SJSA1 (cell line): ENCODE results near the gene INPP5E. TPM values are rescaled to one million over a fixed set of nuclear protein-coding genes. Genes with fewer than 3 reads are reported as not detected.

ENCODE experiments used
- DNase-seq, 2 experiments: peaks; one replicate each; pipeline ENCODE4 v3.0.0-alpha.2; 2015 to 2020; ENCODE audit warnings: low spot score in 2 of 2, low read depth in 1 of 2
- H3K27ac ChIP-seq: fragments of 250-450 bp; sonication (Bioruptor Pico); 2 replicates; pipeline ENCODE4 v1.5.1; 2020; ENCODE audit warnings: mild to moderate bottlenecking, moderate library complexity
- H3K27me3 ChIP-seq: fragments of 250-450 bp; sonication (Bioruptor Pico); replicated peaks from 2 replicates; pipeline ENCODE4 v1.5.1; 2020; ENCODE audit warnings: mild to moderate bottlenecking, moderate library complexity
- H3K36me3 ChIP-seq: fragments of 250-450 bp; sonication (Bioruptor Pico); 2 replicates; pipeline ENCODE4 v1.5.1; 2020; ENCODE audit warnings: mild to moderate bottlenecking
- H3K4me1 ChIP-seq: fragments of 250-450 bp; sonication (Bioruptor Pico); replicated peaks from 2 replicates; pipeline ENCODE4 v1.6.1; 2021; ENCODE audit warnings: mild to moderate bottlenecking
- H3K4me3 ChIP-seq: fragments of 250-450 bp; sonication (Bioruptor Pico); 2 replicates; pipeline ENCODE4 v1.5.1; 2020; ENCODE audit warnings: mild to moderate bottlenecking
- H3K9me3 ChIP-seq: fragments of 250-450 bp; sonication (Bioruptor Pico); replicated peaks from 2 replicates; pipeline ENCODE4 v1.5.1; 2020; ENCODE audit warnings: mild to moderate bottlenecking
- total RNA-seq: library from RNA; depleted of rRNA; stranded (reverse); fragments of >200 nt; shearing (Covaris generic); gene quantifications from 2 replicates; pipeline ENCODE4 v1.2.3, GENCODE V29; 2014

INPP5E gene
- total RNA-seq, 1 experiment from 2014 or later: 10.0 TPM

- Histone ChIP-seq H3K4me1 (no peaks in the 10 kb centered on the region), H3K36me3 (peaks cover 83% of the 10 kb centered on the region), H3K27ac (no peak overlapping the region), H3K9me3 (no peaks in the 10 kb centered on the region), H3K4me3 (no peak overlapping the region), H3K27me3 (no peaks in the 10 kb centered on the region)
- no peak for DNase-seq
Observed at GRCh38 chr9:136445799-136446198, 6.2 kb upstream of the INPP5E start.

GRCh38 chr9:136444102-136444501 is 4.5 kb upstream of the INPP5E start:
- H3K4me1 ChIP-seq: peaks cover 8% of the 10 kb centered on the region
- H3K4me3 ChIP-seq: no peak overlapping the region
- H3K36me3 ChIP-seq: peaks cover 81% of the 10 kb centered on the region
- no peak for DNase-seq
- H3K27me3 ChIP-seq: no peaks in the 10 kb centered on the region
- H3K9me3 ChIP-seq: no peaks in the 10 kb centered on the region
- H3K27ac ChIP-seq: no peak overlapping the region

GRCh38 chr9:136443687-136444086 is 4.0 kb upstream of the INPP5E start:
- H3K27me3 ChIP-seq: no peaks in the 10 kb centered on the region
- H3K27ac ChIP-seq: no peak overlapping the region
- peaks cover 12% of the 10 kb centered on the region for H3K4me1 ChIP-seq
- no peak overlapping the region for H3K4me3 ChIP-seq
- no peaks in the 10 kb centered on the region for H3K9me3 ChIP-seq
- H3K36me3 ChIP-seq: peaks cover 80% of the 10 kb centered on the region
- DNase-seq: no peak

GRCh38 chr9:136443087-136443486 is 3.4 kb upstream of the INPP5E start:
- no peaks in the 10 kb centered on the region for H3K27me3 ChIP-seq
- H3K4me1 ChIP-seq: peaks cover 18% of the 10 kb centered on the region
- H3K27ac ChIP-seq: no peak overlapping the region
- no peak for DNase-seq
- peaks cover 86% of the 10 kb centered on the region for H3K36me3 ChIP-seq
- no peak overlapping the region for H3K4me3 ChIP-seq
- H3K9me3 ChIP-seq: no peaks in the 10 kb centered on the region

GRCh38 chr9:136442265-136442664 is 2.6 kb upstream of the INPP5E start:
- peaks cover 86% of the 10 kb centered on the region for H3K36me3 ChIP-seq
- DNase-seq: no peak
- no peak overlapping the region for H3K27ac ChIP-seq
- H3K27me3 ChIP-seq: no peaks in the 10 kb centered on the region
- H3K9me3 ChIP-seq: no peaks in the 10 kb centered on the region
- no peak overlapping the region for H3K4me3 ChIP-seq
- H3K4me1 ChIP-seq: peaks cover 27% of the 10 kb centered on the region

- peaks cover 86% of the 10 kb centered on the region for H3K36me3 ChIP-seq
- no peak for DNase-seq
- H3K4me3 ChIP-seq: no peak overlapping the region
- H3K27me3 ChIP-seq: no peaks in the 10 kb centered on the region
- peaks cover 28% of the 10 kb centered on the region for H3K4me1 ChIP-seq
- no peak overlapping the region for H3K27ac ChIP-seq
- H3K9me3 ChIP-seq: no peaks in the 10 kb centered on the region
Observed at GRCh38 chr9:136441681-136442245, 2.1 kb upstream of the INPP5E start.

- DNase-seq: no peak
- no peak overlapping the region for H3K4me3 ChIP-seq
- no peaks in the 10 kb centered on the region for H3K9me3 ChIP-seq
- H3K36me3 ChIP-seq: peaks cover 87% of the 10 kb centered on the region
- peaks cover 28% of the 10 kb centered on the region for H3K4me1 ChIP-seq
- no peaks in the 10 kb centered on the region for H3K27me3 ChIP-seq
- no peak overlapping the region for H3K27ac ChIP-seq
Observed at GRCh38 chr9:136441191-136441680, 1.6 kb upstream of the INPP5E start.

- peak overlapping the region; percentile 71 for H3K27ac ChIP-seq
Observed at GRCh38 chr9:136438548-136439480, 831 bp downstream of the INPP5E start.

GRCh38 chr9:136437839-136438547 is 1.7 kb downstream of the INPP5E start:
- Histone ChIP-seq H3K27me3 (no peaks in the 10 kb centered on the region), H3K4me3 (peak overlapping the region; percentile 98), H3K9me3 (no peaks in the 10 kb centered on the region), H3K36me3 (peaks cover 86% of the 10 kb centered on the region), H3K4me1 (peaks cover 28% of the 10 kb centered on the region), H3K27ac (no peak overlapping the region)
- no peak for DNase-seq

More at GRCh38 chr9:136438548-136439480, 831 bp downstream of the INPP5E start:
- H3K4me3 ChIP-seq: peak overlapping the region; percentile 98
- peak in 1 of 2 experiments; percentile 48 for DNase-seq
- H3K9me3 ChIP-seq: no peaks in the 10 kb centered on the region
- peaks cover 28% of the 10 kb centered on the region for H3K4me1 ChIP-seq
- H3K36me3 ChIP-seq: peaks cover 81% of the 10 kb centered on the region
- H3K27me3 ChIP-seq: no peaks in the 10 kb centered on the region

GRCh38 chr9:136437430-136437829 is 2.2 kb downstream of the INPP5E start:
- Histone ChIP-seq H3K36me3 (peaks cover 86% of the 10 kb centered on the region), H3K27me3 (no peaks in the 10 kb centered on the region), H3K4me3 (peak overlapping the region; percentile 98), H3K27ac (no peak overlapping the region), H3K4me1 (peaks cover 28% of the 10 kb centered on the region), H3K9me3 (no peaks in the 10 kb centered on the region)
- no peak for DNase-seq

GRCh38 chr9:136436055-136436634 is 3.5 kb downstream of the INPP5E start:
- Histone ChIP-seq H3K27ac (no peak overlapping the region), H3K9me3 (no peaks in the 10 kb centered on the region), H3K4me3 (no peak overlapping the region), H3K36me3 (peaks cover 80% of the 10 kb centered on the region), H3K27me3 (no peaks in the 10 kb centered on the region), H3K4me1 (peaks cover 28% of the 10 kb centered on the region)
- DNase-seq: no peak

- H3K9me3 ChIP-seq: no peaks in the 10 kb centered on the region
- peaks cover 78% of the 10 kb centered on the region for H3K36me3 ChIP-seq
- H3K27me3 ChIP-seq: no peaks in the 10 kb centered on the region
- DNase-seq: no peak
- H3K4me1 ChIP-seq: peaks cover 24% of the 10 kb centered on the region
- no peak overlapping the region for H3K27ac ChIP-seq
- H3K4me3 ChIP-seq: no peak overlapping the region
Observed at GRCh38 chr9:136434580-136435169, 5.0 kb downstream of the INPP5E start.
